GM12878 (cell line): ENCODE results near the gene GPR179. TPM values are rescaled to one million over a fixed set of nuclear protein-coding genes. Genes with fewer than 3 reads are reported as not detected.
A peak's percentile ranks its signal among the peaks of the same experiment; 100 is the strongest.

Experiments
- ATAC-seq: fragments of 200-7000 bp; cut with Tn5 transposase; 3 replicates; pipeline ENCODE4 v1.9.1; 2020; ENCODE audit warnings: mild to moderate bottlenecking, moderate library complexity
- BruUV-seq: library from RNA; stranded (reverse); fragments of 400-500 nt; replicated peaks from 2 replicates; lab custom pipeline; 2021; lab: Mats Ljungman, UMichigan
- CTCF ChIA-PET: fragments of 300-600 bp; sonication (Branson Sonifier 250); formaldehyde crosslinking; extraction: SDS; loops from one replicate; lab custom pipeline; 2021; ENCODE audit warnings: inconsistent platforms; lab: Yijun Ruan, JAX
- POLR2A ChIA-PET: fragments of 350-600 bp; formaldehyde crosslinking; extraction: SDS; loops from one replicate; lab custom pipeline; 2021; ENCODE audit warnings: inconsistent platforms; lab: Charles Lee
- RAD21 ChIA-PET: fragments of 300-600 bp; sonication (Branson Sonifier 250); formaldehyde crosslinking; loops from one replicate; lab custom pipeline; 2023; ENCODE audit warnings: antibody characterized with exemption; ENCODE audit not compliant: unreplicated experiment; lab: Charles Lee
- SMC1A ChIA-PET: fragments of 300-600 bp; sonication (Branson Sonifier 250); formaldehyde crosslinking; loops from one replicate; lab custom pipeline; 2023; ENCODE audit not compliant: unreplicated experiment, uncharacterized antibody; lab: Charles Lee
- DNase-seq: peaks from one replicate; pipeline ENCODE4 v3.0.0-alpha.2; 2011; ENCODE audit warnings: low read depth, low spot score
- FAIRE-seq: peaks from 3 replicates; lab custom pipeline; 2011; peaks lifted over from hg19 to GRCh38; lab: Jason Lieb, UNC
- H2AFZ ChIP-seq: 2 replicates; pipeline ENCODE4 v1.6.0; 2011; ENCODE audit warnings: low read depth, low read length, control low read depth; ENCODE audit not compliant: control insufficient read depth
- H3K27ac ChIP-seq: 2 replicates; pipeline ENCODE4 v1.5.1; 2011; ENCODE audit warnings: control low read depth; ENCODE audit not compliant: control insufficient read depth, insufficient read depth
- H3K27me3 ChIP-seq, 2 experiments: replicated peaks in 1 of 2; 2 replicates each; pipeline versions ENCODE4 v1.6.0 to v1.6.1; 2011; ENCODE audit warnings: low read length in 1 of 2; ENCODE audit not compliant: control insufficient read depth in 2 of 2, insufficient read depth in 2 of 2
- H3K36me3 ChIP-seq, 2 experiments: 2 replicates each; pipeline ENCODE4 v1.5.1; 2011; ENCODE audit warnings: low read length in 1 of 2; ENCODE audit not compliant: control insufficient read depth in 2 of 2, insufficient read depth in 2 of 2
- H3K4me1 ChIP-seq: 2 replicates; pipeline ENCODE4 v1.6.1; 2011; ENCODE audit warnings: mild to moderate bottlenecking, low read length, moderate library complexity, mixed read lengths; ENCODE audit not compliant: control insufficient read depth, insufficient read depth
- H3K4me2 ChIP-seq: 2 replicates; pipeline ENCODE4 v1.6.0; 2011; ENCODE audit warnings: control low read depth; ENCODE audit not compliant: control insufficient read depth, insufficient read depth
- H3K4me3 ChIP-seq: fragments of 200-600 bp; sonication (generic); 2 replicates; pipeline ENCODE4 v1.5.1; 2016
- H3K79me2 ChIP-seq: 2 replicates; pipeline ENCODE4 v1.6.0; 2011; ENCODE audit warnings: low read length; ENCODE audit not compliant: control insufficient read depth, insufficient read depth
- H3K9ac ChIP-seq: 2 replicates; pipeline ENCODE4 v1.8.0; 2011; ENCODE audit warnings: low read length, control low read depth, mixed read lengths; ENCODE audit not compliant: control insufficient read depth, insufficient read depth
- H3K9me3 ChIP-seq: replicated peaks from 3 replicates; pipeline ENCODE4 v1.5.1; 2011; ENCODE audit warnings: mild to moderate bottlenecking, low read length; ENCODE audit not compliant: control insufficient read depth, insufficient read depth
- H4K20me1 ChIP-seq: 2 replicates; pipeline ENCODE4 v1.6.0; 2011; ENCODE audit not compliant: control insufficient read depth, insufficient read depth
- ASH2L ChIP-seq: fragments of 300-600, 200-600 bp; sonication (generic); IDR thresholded peaks from 2 replicates; pipeline ENCODE4 v1.6.1; 2017; ENCODE audit warnings: low read depth, mild to moderate bottlenecking, borderline replicate concordance
- BACH1 ChIP-seq: fragments of 450-650 bp; IDR thresholded peaks from 2 replicates; pipeline ENCODE4 v1.6.1; 2017; ENCODE audit warnings: mild to moderate bottlenecking, borderline replicate concordance
- BCL3 ChIP-seq: IDR thresholded peaks from 2 replicates; pipeline ENCODE4 v1.6.1; 2011; ENCODE audit warnings: borderline replicate concordance, low read depth, mild to moderate bottlenecking, moderate library complexity, low read length; ENCODE audit not compliant: insufficient read depth, poor library complexity, severe bottlenecking
- RAD51 ChIP-seq: fragments of 450-650 bp; IDR thresholded peaks from 2 replicates; pipeline ENCODE4 v1.6.1; 2016; ENCODE audit warnings: moderate library complexity, mild to moderate bottlenecking, inconsistent platforms
- REST ChIP-seq: IDR thresholded peaks from 2 replicates; pipeline ENCODE4 v1.6.1; 2012; ENCODE audit warnings: mild to moderate bottlenecking, low read depth, low read length
- RFX5 ChIP-seq: IDR thresholded peaks from 2 replicates; pipeline ENCODE4 v1.6.1; 2011; ENCODE audit warnings: low read depth, low read length, improper control_type of control experiment
- SIX5 ChIP-seq: IDR thresholded peaks from 2 replicates; pipeline ENCODE4 v1.6.1; 2011; ENCODE audit warnings: mild to moderate bottlenecking, low read depth, low read length, moderate library complexity; ENCODE audit not compliant: severe bottlenecking
- SP1 ChIP-seq: IDR thresholded peaks from one replicate; pipeline ENCODE4 v1.6.1; 2011; ENCODE audit warnings: low read depth, low read length
- TCF7 ChIP-seq: IDR thresholded peaks from 2 replicates; pipeline ENCODE4 v1.6.1; 2014; ENCODE audit warnings: antibody characterized with exemption, borderline replicate concordance
- YBX1 ChIP-seq: fragments of 450-650 bp; IDR thresholded peaks from 2 replicates; pipeline ENCODE4 v1.6.1; 2016; ENCODE audit warnings: antibody characterized with exemption
- WGBS: methylation state at CpG from one replicate; pipeline ENCODE4 v1.1.6; 2016; ENCODE audit warnings: low lambda C conversion rate; ENCODE audit not compliant: insufficient replicate concordance, insufficient coverage; ENCODE audit errors: missing lambda C conversion rate; 5-methylcytosine and 5-hydroxymethylcytosine counted together
- in situ Hi-C: fragments of 300-500 bp; cut with MboI; formaldehyde crosslinking; loops from 9 replicates; pipeline ENCODE4 v1.14.3; 2018; ENCODE audit warnings: mixed read lengths
- intact Hi-C: fragments of 100-400 bp; cut with micrococcal nuclease; formaldehyde crosslinking; loops from one replicate; pipeline ENCODE4 v1.14.2; 2022; ENCODE audit not compliant: unreplicated experiment
- polyA plus RNA-seq, 11 experiments: library from polyadenylated mRNA; depleted of rRNA in 4 of 11; unstranded in 6 of 11; stranded (reverse) in 5 of 11; fragments of >200 nt; fragmentation: Nextera tagmentation in 4 of 11; fragmentation: Illumina TruSeq in 1 of 11; extraction: Ambion mirVana in 4 of 11; extraction: Trizol in 1 of 11; gene quantifications; 1 replicate in 1 of 11; 2 replicates in 10 of 11; pipeline versions ENCODE4 v1.2.1 to v1.2.3, GENCODE V29; 2011 to 2016; ENCODE audit warnings: inconsistent platforms in 2 of 11, missing spikeins in 2 of 11, low read depth in 1 of 11
- total RNA-seq, 4 experiments: library from RNA; depleted of rRNA in 3 of 4; stranded (reverse); fragments of >200 nt in 3 of 4; fragmentation: Illumina TruSeq in 1 of 4; extraction: Trizol in 1 of 4; gene quantifications; 2 replicates each; pipeline versions ENCODE4 v1.2.1 to v1.2.3, GENCODE V29; 2013 to 2021
- TF ChIP-seq, protein P1 (sequence below): fragments of 450-650 bp; IDR thresholded peaks from 2 replicates; pipeline ENCODE4 v1.6.1; 2017; ENCODE audit warnings: low read depth, mild to moderate bottlenecking, moderate library complexity
- TF ChIP-seq, protein P2 (sequence below): fragments of 450-650 bp; IDR thresholded peaks from 2 replicates; pipeline ENCODE4 v1.6.1; 2016; ENCODE audit warnings: mild to moderate bottlenecking

The GPR179 gene
- total and polyA plus RNA-seq, 10 of the 15 experiments (the other 5 are each of a cell fraction or from before 2014, with no cell fraction given) = under 0.01 to 0.08 (median 0.01) TPM; not detected in 3

DNA sequence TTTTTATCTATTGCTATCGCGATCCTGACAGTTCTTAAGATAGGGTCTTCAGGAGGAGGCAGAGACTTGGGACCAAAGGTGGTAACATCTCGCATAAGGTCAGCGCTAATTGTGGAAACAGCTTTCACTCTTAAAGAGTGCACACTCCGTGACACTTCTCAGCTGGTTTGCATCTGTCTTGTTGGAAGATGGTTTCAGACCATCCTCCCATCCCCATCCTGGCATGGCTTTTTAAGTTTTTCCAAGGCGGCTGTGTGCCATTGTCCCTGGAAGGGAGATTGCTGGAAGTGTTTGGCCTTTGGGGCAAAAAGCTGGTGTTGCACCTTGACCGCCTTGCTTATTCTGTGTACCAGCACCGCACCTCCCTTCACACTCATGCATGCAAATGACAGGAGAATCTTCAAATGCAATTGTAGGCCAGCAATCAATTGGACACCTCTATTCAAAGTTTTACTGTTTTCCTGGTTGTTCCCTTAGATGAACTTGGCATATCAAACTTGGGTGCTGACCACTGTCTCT, 9.4 kb upstream of the GPR179 start:
- Histone ChIP-seq H3K27ac (no peak overlapping the region), H4K20me1 (no peaks in the 10 kb centered on the region), H3K4me1 (peaks cover 4% of the 10 kb centered on the region), H3K4me3 (peak overlapping the region; percentile 75), H3K79me2 (peaks cover 8% of the 10 kb centered on the region), H2AFZ (peak overlapping the region; percentile 64; the same call in 1 of the 2 replicates), H3K9me3 (no peaks in the 10 kb centered on the region), H3K27me3 (no peaks in the 10 kb centered on the region), H3K9ac (peak overlapping the region; percentile 61), H3K4me2 (peak overlapping the region; percentile 99), H3K36me3 (no peaks in the 10 kb centered on the region)
- intact Hi-C loops = loop anchor here (10.0 kb wide), 1 partner anchor 322 kb away; the partner anchor contains the start of gene EPOP
- ChIA-PET POLR2A (interaction anchor here (0.8 to 1.4 kb wide), 3 partner anchors 8 to 51 kb away, joined by 3 read pairs; no protein-coding TSS in a partner anchor), CTCF (interaction anchor here (0.7 to 9.3 kb wide), 5 partner anchors 15 to 512 kb away, joined by 3 to 349 read pairs (median 4); no protein-coding TSS in a partner anchor), SMC1A (interaction anchor here (1.1 to 7.9 kb wide), 4 partner anchors 12 to 315 kb away, joined by 3 to 161 read pairs (median 6); no protein-coding TSS in a partner anchor), RAD21 (interaction anchor here (1.3 to 8.4 kb wide), 3 partner anchors 20 to 60 kb away, joined by 3 to 172 read pairs (median 6); no protein-coding TSS in a partner anchor)
- BruUV-seq = no TSS peak
- WGBS = 30% methylated on average over 8 of the region's 8 CpGs
- DNase-seq (no peak), FAIRE-seq (no peak), ATAC-seq (no peak; the same call in 2 of the 3 replicates)
- in situ Hi-C loops = no loop called here
- TF ChIP-seq SP1 (no peak), SIX5 (no peak), YBX1 (no peak), RFX5 (no peak), RAD51 (no peak), BACH1 (no peak), REST (no peak), TCF7 (no peak), ASH2L (no peak), BCL3 (no peak)
- TF ChIP-seq, protein P1, sequence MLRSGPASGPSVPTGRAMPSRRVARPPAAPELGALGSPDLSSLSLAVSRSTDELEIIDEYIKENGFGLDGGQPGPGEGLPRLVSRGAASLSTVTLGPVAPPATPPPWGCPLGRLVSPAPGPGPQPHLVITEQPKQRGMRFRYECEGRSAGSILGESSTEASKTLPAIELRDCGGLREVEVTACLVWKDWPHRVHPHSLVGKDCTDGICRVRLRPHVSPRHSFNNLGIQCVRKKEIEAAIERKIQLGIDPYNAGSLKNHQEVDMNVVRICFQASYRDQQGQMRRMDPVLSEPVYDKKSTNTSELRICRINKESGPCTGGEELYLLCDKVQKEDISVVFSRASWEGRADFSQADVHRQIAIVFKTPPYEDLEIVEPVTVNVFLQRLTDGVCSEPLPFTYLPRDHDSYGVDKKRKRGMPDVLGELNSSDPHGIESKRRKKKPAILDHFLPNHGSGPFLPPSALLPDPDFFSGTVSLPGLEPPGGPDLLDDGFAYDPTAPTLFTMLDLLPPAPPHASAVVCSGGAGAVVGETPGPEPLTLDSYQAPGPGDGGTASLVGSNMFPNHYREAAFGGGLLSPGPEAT = no peak
- TF ChIP-seq, protein P2, sequence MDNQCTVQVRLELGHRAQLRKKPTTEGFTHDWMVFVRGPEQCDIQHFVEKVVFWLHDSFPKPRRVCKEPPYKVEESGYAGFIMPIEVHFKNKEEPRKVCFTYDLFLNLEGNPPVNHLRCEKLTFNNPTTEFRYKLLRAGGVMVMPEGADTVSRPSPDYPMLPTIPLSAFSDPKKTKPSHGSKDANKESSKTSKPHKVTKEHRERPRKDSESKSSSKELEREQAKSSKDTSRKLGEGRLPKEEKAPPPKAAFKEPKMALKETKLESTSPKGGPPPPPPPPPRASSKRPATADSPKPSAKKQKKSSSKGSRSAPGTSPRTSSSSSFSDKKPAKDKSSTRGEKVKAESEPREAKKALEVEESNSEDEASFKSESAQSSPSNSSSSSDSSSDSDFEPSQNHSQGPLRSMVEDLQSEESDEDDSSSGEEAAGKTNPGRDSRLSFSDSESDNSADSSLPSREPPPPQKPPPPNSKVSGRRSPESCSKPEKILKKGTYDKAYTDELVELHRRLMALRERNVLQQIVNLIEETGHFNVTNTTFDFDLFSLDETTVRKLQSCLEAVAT = no peak
